GM12891 (cell line): ENCODE results near the gene BTN2A1.
A peak's percentile ranks its signal among the peaks of the same experiment; 100 is the strongest.

ENCODE experiments used
- POLR2A ChIP-seq: IDR thresholded peaks from 2 replicates; pipeline ENCODE4 v1.6.1; 2011; ENCODE audit warnings: low read depth, low read length, control low read depth
- POLR2AphosphoS5 ChIP-seq: IDR thresholded peaks from 2 replicates; pipeline ENCODE4 v1.6.1; 2011; ENCODE audit warnings: low read depth, low read length, control low read depth
- SPI1 ChIP-seq: IDR thresholded peaks from 2 replicates; pipeline ENCODE4 v1.6.1; 2011; ENCODE audit warnings: low read depth, low read length, control low read depth

DNA sequence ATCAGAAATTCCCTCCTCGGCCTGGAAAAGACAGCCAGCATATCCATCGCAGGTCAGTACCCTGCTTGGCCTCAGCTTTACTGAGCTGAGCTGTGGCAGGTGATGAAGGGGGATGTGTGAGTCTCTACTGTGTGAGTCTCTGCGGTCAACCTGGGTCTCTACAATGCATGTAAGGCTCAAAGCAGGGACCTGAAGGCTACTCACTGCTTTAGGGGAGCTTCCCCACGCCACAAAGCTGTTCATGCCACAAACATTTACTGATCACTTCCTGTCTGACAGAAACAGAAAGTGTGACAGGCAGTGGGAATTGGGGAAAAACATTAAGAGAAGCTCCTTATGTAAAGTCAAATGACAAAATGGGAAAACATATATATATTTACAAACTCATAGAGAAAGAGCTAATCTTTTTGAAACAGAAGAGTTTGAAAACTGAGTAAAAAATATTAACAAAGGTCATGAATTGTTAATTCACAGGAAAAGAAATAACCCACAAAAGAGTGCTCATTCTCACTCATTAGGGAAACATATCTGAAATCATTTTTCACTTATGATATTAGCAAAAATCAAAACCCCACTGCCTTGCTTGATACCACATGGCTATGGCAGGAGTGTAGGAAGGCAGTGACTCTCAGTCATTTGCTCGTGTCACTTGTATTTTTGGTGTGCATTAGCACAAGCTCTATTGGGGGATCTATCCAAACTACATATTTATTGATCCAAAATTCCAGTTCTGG is 11.7 kb upstream of the BTN2A1 start:
- TF ChIP-seq POLR2A: no peak
- TF ChIP-seq SPI1: peak; percentile 78
- no peak for TF ChIP-seq POLR2AphosphoS5
